NCI-H2196 (cell line): ENCODE data around the gene ZNF341.
"Not testable (repeated sequence)": the region's sequence is repeated elsewhere in the genome, so short reads cannot be mapped to it uniquely, and the experiment has no call there.

ENCODE experiments used
- DNase-seq: peaks from one replicate; lab custom pipeline; 2025; ENCODE audit not compliant: unreplicated experiment; lab: John Stamatoyannopoulos, UW

Gene ZNF341

GRCh38 chr20:33791959-33792597, 60.3 kb downstream of the ZNF341 start:
- DNase-seq = peak; percentile 46

GRCh38 chr20:33792598-33792989, 60.8 kb downstream of the ZNF341 start:
- not testable (repeated sequence) for DNase-seq

GRCh38 chr20:33793011-33793931, 61.5 kb downstream of the ZNF341 start:
- no peak for DNase-seq

GRCh38 chr20:33796263-33796906, 64.6 kb downstream of the ZNF341 start:
- DNase-seq = peak; percentile 92

- peak; percentile 54 for DNase-seq
Observed at GRCh38 chr20:33796907-33797544, 65.2 kb downstream of the ZNF341 start.

GRCh38 chr20:33798444-33798843, 66.6 kb downstream of the ZNF341 start:
- DNase-seq = no peak

GRCh38 chr20:33803921-33804337, 72.1 kb downstream of the ZNF341 start:
- no peak for DNase-seq

GRCh38 chr20:33808388-33808787, 76.6 kb downstream of the ZNF341 start:
- DNase-seq = no peak

- DNase-seq = no peak
Observed at GRCh38 chr20:33810259-33810658, 78.5 kb downstream of the ZNF341 start.

- DNase-seq = peak; percentile 97
Observed at GRCh38 chr20:33810885-33811775, 79.3 kb downstream of the ZNF341 start, which contains the start of gene CHMP4B. Gene CHMP4B (plus strand): TSS chr20:33811348. CDS start chr20:33811469, 121 bp downstream.

- no peak for DNase-seq
Observed at GRCh38 chr20:33811776-33812151, 80.0 kb downstream of the ZNF341 start.

GRCh38 chr20:33812152-33812849, 80.5 kb downstream of the ZNF341 start:
- no peak for DNase-seq

- no peak for DNase-seq
Observed at GRCh38 chr20:33812908-33813462, 81.2 kb downstream of the ZNF341 start.

- no peak for DNase-seq
Observed at GRCh38 chr20:33814238-33814712, 82.5 kb downstream of the ZNF341 start.

- DNase-seq = no peak
Observed at GRCh38 chr20:33815671-33816070, 83.9 kb downstream of the ZNF341 start.

GRCh38 chr20:33816191-33816590, 84.4 kb downstream of the ZNF341 start:
- no peak for DNase-seq

- no peak for DNase-seq
Observed at GRCh38 chr20:33817411-33817810, 85.6 kb downstream of the ZNF341 start.

- no peak for DNase-seq
Observed at GRCh38 chr20:33819456-33819855, 87.7 kb downstream of the ZNF341 start.

- DNase-seq = no peak
Observed at GRCh38 chr20:33820362-33820761, 88.6 kb downstream of the ZNF341 start.
